ENCODE measurements around the gene AP2M1. TPM values are rescaled to one million over a fixed set of nuclear protein-coding genes. Genes with fewer than 3 reads are reported as not detected.
A peak's percentile ranks its signal among the peaks of the same experiment; 100 is the strongest.

Gene AP2M1
- total and polyA plus RNA-seq, 2 donors (not counting 1 experiment from before 2014, with no cell fraction given): 430 to 746 TPM

DNA sequence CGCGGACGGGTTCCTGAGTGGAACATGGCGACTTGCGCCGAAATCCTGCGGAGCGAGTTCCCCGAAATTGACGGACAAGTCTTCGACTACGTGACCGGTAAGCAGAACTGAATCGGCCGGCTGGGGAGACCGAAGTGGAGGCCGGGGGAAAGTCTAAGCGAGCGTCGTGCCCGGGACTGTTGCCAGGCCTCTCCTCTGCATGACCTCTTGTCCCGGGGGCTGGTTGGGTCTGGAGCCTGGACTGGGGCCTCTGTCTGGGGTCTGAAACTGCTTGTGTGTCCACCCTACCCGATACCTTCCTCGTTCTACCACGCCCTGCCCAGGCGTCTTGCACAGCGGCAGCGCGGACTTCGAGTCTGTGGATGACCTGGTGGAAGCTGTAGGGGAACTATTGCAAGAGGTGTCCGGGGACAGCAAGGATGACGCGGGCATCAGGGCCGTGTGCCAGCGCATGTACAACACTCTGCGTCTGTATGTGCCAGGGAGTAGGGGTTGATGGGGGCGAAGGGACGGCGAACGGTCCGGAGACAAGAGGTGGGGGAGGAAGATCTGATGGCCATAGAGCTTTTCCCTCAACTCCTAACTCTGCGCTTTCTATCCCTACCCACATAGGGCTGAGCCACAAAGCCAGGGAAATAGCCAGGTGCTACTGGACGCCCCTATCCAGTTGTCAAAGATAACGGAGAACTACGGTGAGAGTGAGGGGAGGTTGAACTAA is 11.7 kb downstream of the AP2M1 start, which contains the start of gene ABCF3:
TSS of gene ABCF3 (plus strand) at position 16 of the 718 bp plus-strand sequence. CDS start at position 25, 9 bp downstream.
- Histone ChIP-seq H3K9ac (ENCODE audit: insufficient read depth, low read length) (peak within 1 kb of the TSS; percentile 89), H3K4me1 (ENCODE audit: control insufficient read depth, extremely low read depth, insufficient read depth, low read length) (peaks cover 10% of the 10 kb centered on the region), H3K27me3 (ENCODE audit: control insufficient read depth, insufficient read depth, low read length) (no peaks in the 10 kb centered on the region), H3K36me3 (ENCODE audit: control insufficient read depth, insufficient read depth, low read length) (peaks cover 33% of the 10 kb centered on the region), H2AFZ (ENCODE audit: low read length) (peak within 1 kb of the TSS; percentile 46), H4K20me1 (ENCODE audit: control insufficient read depth, extremely low read depth, insufficient read depth, low read length) (no peaks in the 10 kb centered on the region), H3K27ac (ENCODE audit: insufficient read depth, low read length) (peak within 1 kb of the TSS; percentile 90), H3K4me3 (replicated peaks in 1 of 4; ENCODE audit: control extremely low read depth in 1 of 4, insufficient read depth in 1 of 4, low read depth in 3 of 4, low read length in 4 of 4) (peak within 1 kb of the TSS; percentile 72 to 100 (median 82)), H3K9me3 (ENCODE audit: control insufficient read depth, insufficient read depth, low read depth, low read length) (no peaks in the 10 kb centered on the region), H3K79me2 (ENCODE audit: control insufficient read depth, insufficient read depth, low read length) (peaks cover 33% of the 10 kb centered on the region), H3K4me2 (ENCODE audit: extremely low read depth, insufficient read depth, low read length) (peak within 1 kb of the TSS; percentile 92)
- TF ChIP-seq, protein P1, sequence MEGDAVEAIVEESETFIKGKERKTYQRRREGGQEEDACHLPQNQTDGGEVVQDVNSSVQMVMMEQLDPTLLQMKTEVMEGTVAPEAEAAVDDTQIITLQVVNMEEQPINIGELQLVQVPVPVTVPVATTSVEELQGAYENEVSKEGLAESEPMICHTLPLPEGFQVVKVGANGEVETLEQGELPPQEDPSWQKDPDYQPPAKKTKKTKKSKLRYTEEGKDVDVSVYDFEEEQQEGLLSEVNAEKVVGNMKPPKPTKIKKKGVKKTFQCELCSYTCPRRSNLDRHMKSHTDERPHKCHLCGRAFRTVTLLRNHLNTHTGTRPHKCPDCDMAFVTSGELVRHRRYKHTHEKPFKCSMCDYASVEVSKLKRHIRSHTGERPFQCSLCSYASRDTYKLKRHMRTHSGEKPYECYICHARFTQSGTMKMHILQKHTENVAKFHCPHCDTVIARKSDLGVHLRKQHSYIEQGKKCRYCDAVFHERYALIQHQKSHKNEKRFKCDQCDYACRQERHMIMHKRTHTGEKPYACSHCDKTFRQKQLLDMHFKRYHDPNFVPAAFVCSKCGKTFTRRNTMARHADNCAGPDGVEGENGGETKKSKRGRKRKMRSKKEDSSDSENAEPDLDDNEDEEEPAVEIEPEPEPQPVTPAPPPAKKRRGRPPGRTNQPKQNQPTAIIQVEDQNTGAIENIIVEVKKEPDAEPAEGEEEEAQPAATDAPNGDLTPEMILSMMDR (conservative IDR thresholded peaks at IDR 0.05 in 1 of 2, IDR thresholded peaks at IDR 0.05 in 1 of 2; ENCODE audit: low read depth in 1 of 2, low read length in 2 of 2): no peak
- TF ChIP-seq EZH2 (IDR thresholded peaks at IDR 0.05; ENCODE audit: low read length, missing control alignments): no peak
- DNase-seq (ENCODE audit: low read depth in 2 of 2): peak; percentile 50 to 64

DNA sequence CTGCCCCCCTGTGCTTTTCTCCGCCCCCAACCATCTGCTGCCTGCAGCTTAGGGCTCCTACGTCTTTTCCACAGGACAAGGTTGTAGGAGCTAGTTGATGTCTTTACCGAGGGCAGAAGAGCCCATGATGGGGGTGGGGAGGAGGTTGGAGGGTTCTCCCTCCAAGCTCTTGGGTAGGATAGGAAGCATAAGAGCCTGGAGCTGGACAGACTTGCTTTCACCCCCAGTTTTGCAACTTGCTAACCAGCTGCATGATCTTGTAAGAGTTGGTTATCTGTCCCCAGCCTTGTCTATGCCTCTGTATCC is 12.2 kb downstream of the AP2M1 start:
- H3K79me2 ChIP-seq (ENCODE audit: control insufficient read depth, insufficient read depth, low read length): peaks cover 33% of the 10 kb centered on the region
- H3K27me3 ChIP-seq (ENCODE audit: control insufficient read depth, insufficient read depth, low read length): no peaks in the 10 kb centered on the region
- peak overlapping the region; percentile 72 to 100 (median 82) for H3K4me3 ChIP-seq (replicated peaks in 1 of 4; ENCODE audit: control extremely low read depth in 1 of 4, insufficient read depth in 1 of 4, low read depth in 3 of 4, low read length in 4 of 4)
- TF ChIP-seq, protein P1 (conservative IDR thresholded peaks at IDR 0.05 in 1 of 2, IDR thresholded peaks at IDR 0.05 in 1 of 2; ENCODE audit: low read depth in 1 of 2, low read length in 2 of 2): no peak
- no peak for TF ChIP-seq EZH2 (IDR thresholded peaks at IDR 0.05; ENCODE audit: low read length, missing control alignments)
- peaks cover 28% of the 10 kb centered on the region for H3K36me3 ChIP-seq (ENCODE audit: control insufficient read depth, insufficient read depth, low read length)
- no peak overlapping the region for H2AFZ ChIP-seq (ENCODE audit: low read length)
- H3K4me2 ChIP-seq (ENCODE audit: extremely low read depth, insufficient read depth, low read length): peak overlapping the region; percentile 92
- H3K4me1 ChIP-seq (ENCODE audit: control insufficient read depth, extremely low read depth, insufficient read depth, low read length): peaks cover 10% of the 10 kb centered on the region
- DNase-seq (ENCODE audit: low read depth in 2 of 2): no peak
- no peaks in the 10 kb centered on the region for H4K20me1 ChIP-seq (ENCODE audit: control insufficient read depth, extremely low read depth, insufficient read depth, low read length)
- H3K9me3 ChIP-seq (ENCODE audit: control insufficient read depth, insufficient read depth, low read depth, low read length): no peaks in the 10 kb centered on the region
- H3K27ac ChIP-seq (ENCODE audit: insufficient read depth, low read length): peak overlapping the region; percentile 90
- peak overlapping the region; percentile 89 for H3K9ac ChIP-seq (ENCODE audit: insufficient read depth, low read length)

DNA sequence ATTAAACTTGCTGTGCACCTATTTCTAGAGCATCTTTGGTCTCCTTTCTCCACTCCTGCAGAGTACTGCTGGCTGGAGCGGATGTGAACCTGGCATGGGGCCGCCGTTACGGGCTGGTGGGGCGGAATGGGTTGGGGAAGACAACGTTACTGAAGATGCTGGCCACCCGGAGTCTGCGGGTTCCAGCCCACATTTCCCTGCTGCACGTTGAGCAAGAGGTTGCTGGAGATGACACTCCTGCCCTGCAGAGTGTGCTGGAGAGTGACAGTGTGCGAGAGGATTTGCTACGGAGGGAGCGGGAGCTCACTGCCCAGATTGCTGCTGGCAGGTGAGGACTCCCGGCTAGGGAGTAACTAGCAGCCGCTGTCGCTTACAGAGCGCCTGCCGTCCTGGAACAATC is 13.4 kb downstream of the AP2M1 start:
- DNase-seq (ENCODE audit: low read depth in 2 of 2): no peak
- H3K36me3 ChIP-seq (ENCODE audit: control insufficient read depth, insufficient read depth, low read length): peaks cover 20% of the 10 kb centered on the region
- no peak overlapping the region for H3K27ac ChIP-seq (ENCODE audit: insufficient read depth, low read length)
- H3K4me3 ChIP-seq (replicated peaks in 1 of 4; ENCODE audit: control extremely low read depth in 1 of 4, insufficient read depth in 1 of 4, low read depth in 3 of 4, low read length in 4 of 4): no peak overlapping the region
- no peak overlapping the region for H3K4me2 ChIP-seq (ENCODE audit: extremely low read depth, insufficient read depth, low read length)
- TF ChIP-seq, protein P1 (conservative IDR thresholded peaks at IDR 0.05 in 1 of 2, IDR thresholded peaks at IDR 0.05 in 1 of 2; ENCODE audit: low read depth in 1 of 2, low read length in 2 of 2): no peak
- no peak for TF ChIP-seq EZH2 (IDR thresholded peaks at IDR 0.05; ENCODE audit: low read length, missing control alignments)
- H3K9me3 ChIP-seq (ENCODE audit: control insufficient read depth, insufficient read depth, low read depth, low read length): no peaks in the 10 kb centered on the region
- no peak overlapping the region for H2AFZ ChIP-seq (ENCODE audit: low read length)
- H4K20me1 ChIP-seq (ENCODE audit: control insufficient read depth, extremely low read depth, insufficient read depth, low read length): no peaks in the 10 kb centered on the region
- peaks cover 10% of the 10 kb centered on the region for H3K4me1 ChIP-seq (ENCODE audit: control insufficient read depth, extremely low read depth, insufficient read depth, low read length)
- H3K9ac ChIP-seq (ENCODE audit: insufficient read depth, low read length): no peak overlapping the region
- H3K79me2 ChIP-seq (ENCODE audit: control insufficient read depth, insufficient read depth, low read length): peaks cover 33% of the 10 kb centered on the region
- no peaks in the 10 kb centered on the region for H3K27me3 ChIP-seq (ENCODE audit: control insufficient read depth, insufficient read depth, low read length)
